Activated effector memory CD4-positive, alpha-beta T cell treated with Interleukin-2 at 50 U/mL for 16 hours (primary cell): Measurements from ENCODE around the gene CTCF.

ENCODE experiments used
- DNase-seq: peaks from one replicate; pipeline ENCODE4 v3.0.0-alpha.2; 2020

Gene CTCF

DNA sequence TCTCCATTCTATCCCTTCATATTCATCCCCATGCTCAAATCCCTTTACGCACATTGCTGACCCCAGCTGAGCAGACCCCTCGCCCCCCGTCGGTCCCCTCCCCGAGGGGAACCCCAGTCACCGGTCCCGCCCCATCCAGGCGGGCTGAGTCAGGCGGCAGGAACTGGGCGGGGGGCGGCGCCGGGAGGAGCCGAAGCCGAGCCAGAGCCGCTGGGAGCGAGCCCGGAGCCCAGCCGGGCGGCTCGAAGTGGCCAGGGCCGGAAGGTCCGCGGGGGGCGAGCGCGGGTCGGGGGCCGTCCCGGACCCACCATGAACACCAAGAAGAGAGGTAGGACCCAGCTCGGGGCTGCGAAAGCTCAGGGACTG is 25.1 kb upstream of the CTCF start:
- DNase-seq = peak; percentile 42

DNA sequence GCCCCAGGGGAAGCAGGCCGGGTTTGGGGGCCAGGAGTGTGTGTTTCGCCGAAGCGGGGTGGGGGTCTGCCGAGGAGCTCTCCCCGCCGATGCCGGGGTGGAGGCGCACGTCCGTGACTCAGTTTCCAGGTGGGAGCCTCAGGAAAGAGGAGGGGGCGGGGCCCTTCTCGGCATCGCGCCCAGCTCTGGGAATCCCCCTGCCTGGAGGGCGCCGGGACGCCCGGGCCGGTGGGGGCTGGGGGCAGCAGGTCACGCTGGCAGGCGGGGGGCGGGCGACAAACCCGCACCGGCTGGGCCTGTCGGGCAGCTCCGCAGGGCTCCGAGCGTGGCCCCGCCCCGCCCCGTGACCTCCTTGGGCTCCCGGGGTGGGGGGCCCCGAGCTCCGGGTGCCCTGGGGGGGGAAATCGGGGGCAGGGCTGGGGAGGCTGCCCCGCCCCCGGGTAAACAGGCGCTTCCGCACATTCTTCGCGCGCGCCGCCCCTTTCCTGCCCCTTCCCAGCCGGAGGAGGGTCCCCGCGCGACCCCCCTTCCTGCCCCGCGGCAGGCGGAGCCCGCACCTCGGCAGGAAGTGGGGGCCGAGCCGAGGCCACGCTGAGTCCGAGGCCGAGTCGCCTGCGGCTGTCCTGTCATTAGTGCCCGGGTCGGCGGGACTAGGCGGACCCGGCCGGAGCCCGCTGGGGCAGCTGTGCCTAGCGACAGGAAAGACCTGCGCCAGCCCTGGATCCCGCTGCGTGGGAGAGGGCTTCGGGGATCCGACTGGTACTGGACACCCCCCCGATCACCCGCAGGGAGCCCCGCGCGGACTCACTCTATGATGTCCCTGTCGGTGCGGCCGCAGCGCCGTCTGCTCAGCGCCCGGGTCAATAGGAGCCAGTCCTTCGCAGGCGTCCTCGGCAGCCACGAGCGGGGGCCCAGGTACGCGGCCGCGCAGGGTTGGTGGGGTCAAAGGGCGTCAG is 24.4 kb upstream of the CTCF start:
- peak; percentile 59 for DNase-seq

DNA sequence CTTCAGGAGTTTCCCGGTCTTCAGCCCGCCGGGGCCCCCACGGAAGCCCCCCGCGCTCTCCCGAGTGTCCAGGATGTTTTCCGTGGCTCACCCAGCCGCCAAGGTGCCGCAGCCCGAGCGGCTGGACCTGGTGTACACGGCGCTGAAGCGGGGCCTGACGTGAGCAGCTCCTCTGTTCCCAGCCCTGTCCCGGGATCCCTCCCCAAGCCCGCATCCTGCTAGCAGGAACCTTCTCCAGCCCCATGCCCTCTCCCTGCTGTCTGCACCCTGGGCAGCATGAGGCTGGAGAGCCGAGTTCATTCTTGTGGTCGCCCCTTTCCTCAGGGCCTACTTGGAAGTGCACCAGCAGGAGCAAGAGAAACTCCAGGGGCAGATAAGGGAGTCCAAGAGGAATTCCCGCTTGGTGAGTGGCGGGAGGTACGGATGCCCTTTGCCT is 23.6 kb upstream of the CTCF start:
- no peak for DNase-seq

DNA sequence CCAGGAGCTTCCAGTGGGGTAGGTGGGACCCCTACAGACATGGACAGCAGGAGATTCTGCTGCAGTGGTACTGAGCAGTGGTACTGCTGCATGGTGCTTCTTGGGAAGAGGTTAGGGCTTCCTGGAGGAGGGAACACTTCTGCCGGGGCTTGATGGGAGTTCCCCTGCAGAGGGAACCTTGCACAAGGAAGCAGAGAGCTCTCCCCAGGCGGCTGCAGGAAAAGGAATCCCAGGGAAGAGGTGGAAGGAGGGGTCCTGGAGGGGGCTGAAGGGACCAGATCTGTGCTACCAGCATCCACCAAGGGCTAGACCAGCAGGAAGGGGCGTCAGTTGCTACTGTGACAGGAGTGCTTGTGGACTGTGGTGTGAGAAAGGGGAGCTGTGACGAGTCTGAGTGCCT is 23.1 kb upstream of the CTCF start:
- DNase-seq = no peak

GRCh38 chr16:67539691-67540635 is 22.4 kb upstream of the CTCF start:
- no peak for DNase-seq

DNA sequence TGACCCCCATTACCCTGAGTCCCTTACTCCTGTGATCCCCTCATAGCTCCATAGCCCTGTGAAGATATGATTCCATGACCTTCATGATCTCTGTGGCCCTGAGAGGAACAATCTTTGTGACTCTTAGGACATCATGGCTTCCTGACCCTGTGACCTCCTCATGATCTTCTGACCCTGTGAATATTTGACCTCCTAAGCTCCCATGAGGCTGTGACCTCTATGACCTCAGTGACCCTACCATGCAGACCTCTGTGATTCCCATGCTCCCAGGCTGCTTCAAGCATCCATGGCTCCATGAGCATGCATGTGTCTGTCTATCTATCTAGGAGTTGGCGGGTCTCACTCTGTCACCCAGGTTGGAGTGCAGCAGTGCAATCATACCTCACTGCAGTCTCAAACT is 21.6 kb upstream of the CTCF start:
- no peak for DNase-seq

- DNase-seq = no peak
Measured at GRCh38 chr16:67541391-67542263, 20.7 kb upstream of the CTCF start.

- DNase-seq = peak; percentile 76
Measured at GRCh38 chr16:67542464-67542863, 19.9 kb upstream of the CTCF start.

DNA sequence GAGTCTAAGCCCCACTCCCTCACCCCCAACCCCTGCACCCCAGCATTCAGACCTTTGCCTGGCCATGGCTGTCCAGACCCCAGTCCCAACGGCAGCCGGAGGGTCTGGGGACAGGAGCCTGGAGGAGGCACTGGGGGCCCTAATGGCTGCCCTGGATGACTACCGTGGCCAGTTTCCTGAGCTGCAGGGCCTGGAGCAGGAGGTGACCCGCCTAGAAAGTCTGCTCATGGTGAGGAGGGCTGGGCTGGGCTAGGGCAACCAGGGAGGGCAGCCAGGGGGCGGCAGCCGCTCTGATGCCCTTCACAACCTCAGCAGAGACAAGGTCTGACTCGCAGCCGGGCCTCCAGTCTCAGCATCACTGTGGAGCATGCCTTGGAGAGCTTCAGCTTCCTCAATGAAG is 19.3 kb upstream of the CTCF start:
- DNase-seq = no peak

- no peak for DNase-seq
Measured at GRCh38 chr16:67543582-67543981, 18.7 kb upstream of the CTCF start.

- DNase-seq = no peak
Measured at GRCh38 chr16:67544329-67544841, 17.9 kb upstream of the CTCF start.

DNA sequence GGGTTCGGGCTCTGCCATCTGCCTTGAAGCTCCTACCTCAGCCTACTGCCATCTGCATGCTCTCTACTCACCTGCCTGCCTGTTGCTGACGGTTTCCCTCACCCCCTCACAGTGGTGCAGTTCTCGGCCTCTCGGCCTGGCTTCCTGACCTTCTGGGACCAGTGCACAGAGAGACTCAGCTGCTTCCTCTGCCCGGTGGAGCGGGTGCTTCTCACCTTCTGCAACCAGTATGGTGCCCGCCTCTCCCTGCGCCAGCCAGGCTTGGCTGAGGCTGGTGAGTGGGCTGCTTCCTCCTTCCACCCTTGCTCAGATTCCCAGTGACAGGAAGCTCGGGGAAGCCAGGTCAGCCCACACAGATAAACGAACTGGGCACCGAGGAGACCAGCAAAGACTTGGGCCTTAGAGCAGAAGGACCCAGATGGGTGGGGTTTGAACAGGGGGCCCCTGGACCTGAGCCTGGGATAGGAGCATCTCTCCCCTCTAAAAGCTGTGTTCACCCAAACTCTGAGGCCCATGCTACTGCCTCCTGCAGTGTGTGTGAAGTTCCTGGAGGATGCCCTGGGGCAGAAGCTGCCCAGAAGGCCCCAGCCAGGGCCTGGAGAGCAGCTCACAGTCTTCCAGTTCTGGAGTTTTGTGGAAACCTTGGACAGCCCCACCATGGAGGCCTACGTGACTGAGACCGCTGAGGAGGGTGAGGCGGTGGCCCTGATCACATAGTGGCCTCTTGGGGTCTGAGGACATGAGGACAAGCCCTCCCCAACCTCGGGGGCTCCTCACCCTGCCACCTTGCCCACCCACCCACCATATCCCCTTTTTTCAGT is 17.3 kb upstream of the CTCF start:
- DNase-seq = no peak

GRCh38 chr16:67545665-67546024 is 16.7 kb upstream of the CTCF start:
- no peak for DNase-seq

GRCh38 chr16:67546091-67546501 is 16.2 kb upstream of the CTCF start:
- DNase-seq = no peak

GRCh38 chr16:67546761-67547422 is 15.4 kb upstream of the CTCF start:
- DNase-seq = peak; percentile 61

- DNase-seq = peak; percentile 43
Measured at GRCh38 chr16:67547423-67548264, 14.7 kb upstream of the CTCF start.

GRCh38 chr16:67548265-67549126 is 13.8 kb upstream of the CTCF start:
- DNase-seq = no peak

DNA sequence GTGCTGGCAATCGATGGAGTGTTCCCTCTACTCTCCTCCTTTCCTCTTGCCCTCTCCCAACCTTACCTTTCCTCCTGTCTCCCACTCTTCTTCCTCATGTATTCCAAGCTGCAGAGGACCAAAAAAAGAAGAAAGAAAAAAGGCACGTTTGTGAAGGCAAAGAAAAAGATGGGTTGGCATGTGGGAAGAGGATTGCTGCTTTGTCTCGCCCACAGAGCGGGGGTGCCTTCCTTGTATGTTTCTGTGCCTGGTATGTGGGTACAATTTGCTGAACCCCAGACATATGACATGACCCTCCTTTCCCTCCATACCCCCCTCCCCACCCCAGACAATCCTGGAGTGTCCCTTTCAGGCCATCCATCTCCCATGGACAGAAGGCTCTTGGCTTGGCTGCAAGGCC is 13.1 kb upstream of the CTCF start:
- DNase-seq = no peak

DNA sequence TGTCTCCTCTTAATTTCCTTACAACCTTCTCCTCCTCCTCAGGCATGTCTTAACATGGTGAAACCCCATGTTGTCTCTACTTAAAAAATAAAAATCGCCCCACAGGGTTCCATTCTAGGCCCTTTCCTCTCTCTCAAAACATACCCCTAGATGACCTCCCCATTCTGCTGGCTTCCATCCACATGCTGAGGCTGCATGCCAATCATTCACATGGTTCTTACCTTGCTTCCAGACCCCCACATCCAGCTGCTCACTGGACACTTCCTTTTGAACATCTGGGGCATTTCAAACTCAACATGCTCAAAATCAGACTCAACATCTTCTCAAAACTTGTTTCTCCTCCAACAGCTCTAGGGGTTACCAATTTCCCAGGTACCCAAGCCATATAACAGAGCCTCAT is 12.4 kb upstream of the CTCF start:
- no peak for DNase-seq
